H1 (cell line): ENCODE results near the gene C19orf18. TPM values are rescaled to one million over a fixed set of nuclear protein-coding genes. Genes with fewer than 3 reads are reported as not detected.

Experiments
- CTCF ChIA-PET: fragments of 300-600 bp; sonication (Branson Sonifier 250); formaldehyde crosslinking; loops from one replicate; lab custom pipeline; 2021; ENCODE audit not compliant: partially characterized antibody; lab: Charles Lee
- POLR2A ChIA-PET: fragments of 300-600 bp; sonication (Branson Sonifier 250); formaldehyde crosslinking; loops from one replicate; lab custom pipeline; 2021; ENCODE audit warnings: inconsistent platforms; ENCODE audit not compliant: partially characterized antibody; lab: Charles Lee
- DNase-seq, 2 experiments: peaks; one replicate each; pipeline versions ENCODE4 v3.0.0 to v3.0.0-alpha.2; 2010 to 2022; ENCODE audit warnings: low spot score in 2 of 2, low read depth in 1 of 2, mixed read lengths in 1 of 2
- FAIRE-seq: peaks from 2 replicates; lab custom pipeline; 2011; peaks lifted over from hg19 to GRCh38; lab: Jason Lieb, UNC
- H2AFZ ChIP-seq: 2 replicates; pipeline ENCODE4 v1.8.1; 2012; ENCODE audit warnings: low read length, inconsistent platforms
- H2AK5ac ChIP-seq: 2 replicates; pipeline ENCODE4 v1.6.1; 2013; ENCODE audit warnings: low read depth, low read length
- H2BK120ac ChIP-seq: replicated peaks from 2 replicates; pipeline ENCODE3; 2013; ENCODE audit warnings: low read depth, low read length, inconsistent platforms
- H2BK12ac ChIP-seq: 2 replicates; pipeline ENCODE4 v1.6.1; 2013; ENCODE audit warnings: low read depth, low read length
- H2BK15ac ChIP-seq: 2 replicates; pipeline ENCODE4 v1.6.1; 2013; ENCODE audit warnings: low read length
- H2BK20ac ChIP-seq: 2 replicates; pipeline ENCODE4 v1.6.1; 2013; ENCODE audit warnings: low read length
- H2BK5ac ChIP-seq: 2 replicates; pipeline ENCODE4 v1.6.1; 2013; ENCODE audit warnings: low read depth, low read length
- H3K14ac ChIP-seq: 2 replicates; pipeline ENCODE4 v1.6.1; 2013; ENCODE audit warnings: inconsistent platforms; ENCODE audit not compliant: insufficient read length
- H3K18ac ChIP-seq: 2 replicates; pipeline ENCODE4 v1.6.1; 2013; ENCODE audit warnings: low read length; ENCODE audit errors: extremely low read depth
- H3K23ac ChIP-seq: 2 replicates; pipeline ENCODE4 v1.6.1; 2013; ENCODE audit warnings: inconsistent platforms; ENCODE audit not compliant: insufficient read length
- H3K23me2 ChIP-seq: 2 replicates; pipeline ENCODE4 v1.6.1; 2013; ENCODE audit warnings: low read depth, low read length
- H3K27ac ChIP-seq: 2 replicates; pipeline ENCODE4 v1.6.1; 2011; ENCODE audit warnings: low read depth, low read length, inconsistent platforms
- H3K27me3 ChIP-seq, 4 experiments: replicated peaks in 1 of 4; 1 replicate in 1 of 4; 2 replicates in 3 of 4; pipeline versions ENCODE4 v1.6.1 to v1.8.1; 2011 to 2013; ENCODE audit warnings: low read length in 3 of 4, mild to moderate bottlenecking in 3 of 4, inconsistent platforms in 2 of 4, mixed read lengths in 2 of 4, moderate library complexity in 1 of 4; ENCODE audit not compliant: control insufficient read depth in 3 of 4, insufficient read depth in 3 of 4; ENCODE audit errors: extremely low read depth in 1 of 4
- H3K36me3 ChIP-seq, 4 experiments: 2 replicates each; pipeline versions ENCODE4 v1.6.1 to v1.8.1; 2011 to 2013; ENCODE audit warnings: mild to moderate bottlenecking in 4 of 4, low read length in 3 of 4, moderate library complexity in 2 of 4, control low read depth in 1 of 4, inconsistent platforms in 1 of 4; ENCODE audit not compliant: insufficient read depth in 4 of 4, control insufficient read depth in 2 of 4
- H3K4ac ChIP-seq: replicated peaks from 2 replicates; pipeline ENCODE3; 2013; ENCODE audit warnings: low read length, low read depth, mixed read lengths, inconsistent platforms; ENCODE audit not compliant: insufficient read length
- H3K4me1 ChIP-seq, 4 experiments: replicated peaks in 1 of 4; 1 replicate in 1 of 4; 2 replicates in 3 of 4; pipeline versions ENCODE4 v1.6.1 to v1.8.1; 2011 to 2013; ENCODE audit warnings: low read length in 3 of 4, inconsistent platforms in 2 of 4, mixed read lengths in 1 of 4; ENCODE audit not compliant: insufficient read depth in 4 of 4, control insufficient read depth in 3 of 4
- H3K4me2 ChIP-seq, 2 experiments: 2 replicates each; pipeline versions ENCODE4 v1.6.1 to v1.8.1; 2011 to 2013; ENCODE audit warnings: low read depth in 2 of 2, low read length in 2 of 2, control low read depth in 1 of 2, inconsistent platforms in 1 of 2, mild to moderate bottlenecking in 1 of 2; ENCODE audit not compliant: insufficient read depth in 1 of 2
- H3K4me3 ChIP-seq, 4 experiments: fragments of 200-600, 300-600 bp in 1 of 4; sonication (generic), shearing (Covaris generic), sonication (Bioruptor Twin) in 1 of 4; 2 replicates each; pipeline versions ENCODE4 v1.5.1 to v1.8.1; 2011 to 2016; ENCODE audit warnings: low read length in 4 of 4, low read depth in 3 of 4, control low read depth in 2 of 4, inconsistent platforms in 2 of 4, mild to moderate bottlenecking in 2 of 4, mixed read lengths in 1 of 4, moderate library complexity in 1 of 4; ENCODE audit not compliant: insufficient read depth in 2 of 4; ENCODE audit errors: extremely low read depth in 1 of 4
- H3K56ac ChIP-seq: replicated peaks from 2 replicates; pipeline ENCODE3; 2013; ENCODE audit warnings: low read depth, mild to moderate bottlenecking, mixed read lengths, low read length, inconsistent platforms; ENCODE audit not compliant: insufficient read length
- H3K79me1 ChIP-seq: 2 replicates; pipeline ENCODE4 v1.6.1; 2013; ENCODE audit warnings: low read depth, low read length, control low read depth
- H3K79me2 ChIP-seq, 2 experiments: 2 replicates each; pipeline versions ENCODE4 v1.6.1 to v1.8.1; 2012 to 2013; ENCODE audit warnings: low read length in 2 of 2, mild to moderate bottlenecking in 2 of 2, inconsistent platforms in 1 of 2; ENCODE audit not compliant: insufficient read depth in 2 of 2, control insufficient read depth in 1 of 2
- H3K9ac ChIP-seq, 4 experiments: replicated peaks in 1 of 4; 1 replicate in 1 of 4; 2 replicates in 3 of 4; pipeline versions ENCODE4 v1.6.1 to v1.8.1; 2011 to 2013; ENCODE audit warnings: low read depth in 3 of 4, low read length in 3 of 4, control low read depth in 2 of 4, mild to moderate bottlenecking in 2 of 4, moderate library complexity in 2 of 4, inconsistent platforms in 1 of 4; ENCODE audit errors: extremely low read depth in 1 of 4
- H3K9me3 ChIP-seq, 2 experiments: 2 replicates each; pipeline versions ENCODE4 v1.6.1 to v1.8.1; 2012 to 2013; ENCODE audit warnings: mild to moderate bottlenecking in 2 of 2, moderate library complexity in 2 of 2, control low read depth in 1 of 2, inconsistent platforms in 1 of 2, low read depth in 1 of 2, low read length in 1 of 2, mixed read lengths in 1 of 2; ENCODE audit not compliant: insufficient read depth in 2 of 2
- H4K20me1 ChIP-seq, 2 experiments: replicated peaks in 1 of 2; 2 replicates each; pipeline versions ENCODE3 to v1.8.1; 2011 to 2013; ENCODE audit warnings: inconsistent platforms in 2 of 2, low read length in 2 of 2, mild to moderate bottlenecking in 1 of 2; ENCODE audit not compliant: insufficient read depth in 2 of 2, control insufficient read depth in 1 of 2
- H4K5ac ChIP-seq: 2 replicates; pipeline ENCODE4 v1.6.1; 2013; ENCODE audit warnings: low read length, low read depth, mixed read lengths, inconsistent platforms; ENCODE audit not compliant: insufficient read length
- H4K8ac ChIP-seq: 2 replicates; pipeline ENCODE4 v1.8.0; 2013; ENCODE audit warnings: mild to moderate bottlenecking, moderate library complexity, low read length, inconsistent platforms; ENCODE audit not compliant: insufficient read depth; ENCODE audit errors: extremely low read depth
- H4K91ac ChIP-seq: replicated peaks from 2 replicates; pipeline ENCODE3; 2013; ENCODE audit warnings: low read length, mixed read lengths, inconsistent platforms; ENCODE audit not compliant: insufficient read length
- BCL11A ChIP-seq, 2 experiments: IDR thresholded peaks; one replicate each; pipeline ENCODE4 v1.6.1; 2011; ENCODE audit warnings: low read depth in 2 of 2, low read length in 2 of 2, mild to moderate bottlenecking in 2 of 2
- CBX8 ChIP-seq: fragments of 300-800, 300-1000 bp; sonication (generic); IDR thresholded peaks from 2 replicates; pipeline ENCODE4 v1.7.1; 2016; ENCODE audit warnings: low read depth, low read length, borderline replicate concordance
- CREB1 ChIP-seq: IDR thresholded peaks from 2 replicates; pipeline ENCODE4 v1.6.1; 2012; ENCODE audit warnings: inconsistent platforms
- EP300 ChIP-seq, 2 experiments: IDR thresholded peaks; 1 replicate in 1 of 2; 2 replicates in 1 of 2; pipeline ENCODE4 v1.6.1; 2011 to 2012; ENCODE audit warnings: low read depth in 2 of 2, low read length in 2 of 2, mild to moderate bottlenecking in 2 of 2, borderline replicate concordance in 1 of 2, inconsistent platforms in 1 of 2, moderate library complexity in 1 of 2
- HDAC6 ChIP-seq: IDR thresholded peaks from one replicate; pipeline ENCODE4 v1.7.1; 2012; ENCODE audit warnings: low read depth, mild to moderate bottlenecking, inconsistent platforms, low read length, moderate library complexity
- SAP30 ChIP-seq: fragments of 300-600 bp; sonication (generic); IDR thresholded peaks from 2 replicates; pipeline ENCODE4 v1.7.1; 2012; ENCODE audit warnings: low read length, moderate library complexity, mild to moderate bottlenecking, inconsistent platforms; ENCODE audit not compliant: insufficient read depth, insufficient replicate concordance
- SIX5 ChIP-seq: IDR thresholded peaks from 2 replicates; pipeline ENCODE4 v1.6.1; 2011; ENCODE audit warnings: mild to moderate bottlenecking, low read depth, low read length
- SRF ChIP-seq: IDR thresholded peaks from 2 replicates; pipeline ENCODE4 v1.6.1; 2011; ENCODE audit warnings: mild to moderate bottlenecking, low read depth, low read length, moderate library complexity
- WGBS, 2 experiments: shearing (Covaris generic) in 1 of 2; methylation state at CpG; one replicate each; pipeline versions ENCODE4 v1.1.6 to v1.1.7; 2013 to 2015; ENCODE audit warnings: low lambda C conversion rate in 2 of 2, mixed read lengths in 2 of 2, inconsistent platforms in 1 of 2, low coverage in 1 of 2, missing lambda C conversion rate in 1 of 2; ENCODE audit not compliant: insufficient replicate concordance in 2 of 2, insufficient coverage in 1 of 2, insufficient read length in 1 of 2; ENCODE audit errors: extremely low coverage in 1 of 2, missing lambda C conversion rate in 1 of 2; 5-methylcytosine and 5-hydroxymethylcytosine counted together
- polyA plus RNA-seq, 7 experiments: library from polyadenylated mRNA; depleted of rRNA in 3 of 7; stranded (reverse) in 5 of 7; unstranded in 2 of 7; fragments of >200 nt in 5 of 7; fragments of 200-250 nt in 2 of 7; gene quantifications; 1 replicate in 5 of 7; 2 replicates in 1 of 7; 4 replicates in 1 of 7; pipeline versions ENCODE4 v1.2.1 to v1.2.3, GENCODE V29; 2011 to 2013; ENCODE audit warnings: missing spikeins in 2 of 7, mixed read lengths in 2 of 7
- total RNA-seq: library from RNA; stranded (reverse); fragmentation: NEBNext Ultra II Directional; extraction: Animal tissue kit (Norgen Biotek cat#: 25700); gene quantifications from 2 replicates; pipeline ENCODE4 v1.2.1, GENCODE V29; 2021

Gene C19orf18
- total and polyA plus RNA-seq, 2 of the 8 experiments (the other 6 are each of a cell fraction or from before 2014, with no cell fraction given), result 0.12 to 0.99 TPM

- no peaks in the 10 kb centered on the region for H3K23me2 ChIP-seq
- H2BK12ac ChIP-seq, result no peak overlapping the region
- no peaks in the 10 kb centered on the region for H4K20me1 ChIP-seq
- no peak overlapping the region for H2AK5ac ChIP-seq
- H2BK120ac ChIP-seq, result no peak overlapping the region
- peaks cover 13 to 30% of the 10 kb centered on the region in 2 experiments; a peak in 3 of 4 replicates for H3K9me3 ChIP-seq
- no peak overlapping the region for H3K14ac ChIP-seq
- H3K4me2 ChIP-seq, result no peak overlapping the region
- DNase-seq (no peak), FAIRE-seq (no peak)
- no peak overlapping the region for H2BK20ac ChIP-seq
- H3K18ac ChIP-seq, result no peak overlapping the region
- no peaks in the 10 kb centered on the region; a peak in 3 of 7 replicates for H3K27me3 ChIP-seq
- H3K27ac ChIP-seq, result no peak overlapping the region
- no peak overlapping the region for H3K4me3 ChIP-seq
- no peaks in the 10 kb centered on the region for H3K4me1 ChIP-seq
- H2BK15ac ChIP-seq, result no peak overlapping the region
- H3K79me1 ChIP-seq, result no peaks in the 10 kb centered on the region
- no peak overlapping the region for H3K9ac ChIP-seq
- H3K36me3 ChIP-seq, result no peaks in the 10 kb centered on the region
- 78% methylated on average over 7 of the region's 7 CpGs; no CpG with 5 or more reads in 1 of the 2 experiments for WGBS, 2 experiments
- no peaks in the 10 kb centered on the region for H3K79me2 ChIP-seq
- no peak for TF ChIP-seq HDAC6
- no peak for TF ChIP-seq SRF
- no peak for TF ChIP-seq CREB1
- TF ChIP-seq SIX5, result no peak
- TF ChIP-seq CBX8, result no peak
- no peak for TF ChIP-seq EP300 (IDR thresholded peaks at IDR 0.05; ENCODE audit: borderline replicate concordance in 1 of 2, low read depth in 2 of 2, low read length in 2 of 2)
- TF ChIP-seq BCL11A (IDR thresholded peaks at IDR 0.05; ENCODE audit: low read depth in 2 of 2, low read length in 2 of 2), result no peak
- no peak for TF ChIP-seq SAP30
- POLR2A ChIA-PET, result interaction anchor here (1.0 to 3.4 kb wide), 3 partner anchors 17 to 39 kb away, joined by 5 to 18 read pairs (median 5); partner anchors contain the start of genes ZNF135 and ZNF606
- CTCF ChIA-PET, result interaction anchor here (1.0 to 2.6 kb wide), 5 partner anchors 9 to 136 kb away, joined by 3 to 8 read pairs (median 4); no protein-coding TSS in a partner anchor
- no peak overlapping the region for H4K8ac ChIP-seq
- no peak overlapping the region for H2BK5ac ChIP-seq
- H3K23ac ChIP-seq, result no peak overlapping the region
- H4K91ac ChIP-seq, result no peak overlapping the region
- no peak overlapping the region for H2AFZ ChIP-seq
- no peak overlapping the region for H3K56ac ChIP-seq
- H3K4ac ChIP-seq, result no peak overlapping the region
- no peak overlapping the region for H4K5ac ChIP-seq
Observed at GRCh38 chr19:58020129-58020528, 45.8 kb upstream of the C19orf18 start.
